CD4-positive, alpha-beta T cell (primary cell): Measurements from ENCODE around the gene KCNAB1. TPM values are rescaled to one million over a fixed set of nuclear protein-coding genes. Genes with fewer than 3 reads are reported as not detected.

ENCODE experiments used
- ATAC-seq: fragments of 200-7000 bp; cut with Tn5 transposase; one replicate; pipeline ENCODE4 v1.10.0; 2022; ENCODE audit warnings: mild to moderate bottlenecking; ENCODE audit not compliant: poor library complexity
- CTCF ChIA-PET: fragments of 350-600 bp; sonication (Branson Sonifier 250); formaldehyde crosslinking; loops from one replicate; lab custom pipeline; 2021; ENCODE audit warnings: antibody characterized with exemption, inconsistent platforms; lab: Charles Lee
- POLR2A ChIA-PET: fragments of 350-600 bp; sonication (Branson Sonifier 250); formaldehyde crosslinking; loops from one replicate; lab custom pipeline; 2021; ENCODE audit warnings: antibody characterized with exemption, inconsistent platforms; lab: Charles Lee
- DNase-seq, 14 experiments: peaks; one replicate each; pipeline ENCODE4 v3.0.0-alpha.2; 2013 to 2020; ENCODE audit warnings: mixed read lengths in 2 of 14
- H3K27ac ChIP-seq, 2 donors: one replicate each; pipeline versions ENCODE4 v1.5.1 to v1.7.0; 2013; ENCODE audit warnings: low read length in 2 of 2, low read depth in 1 of 2, mild to moderate bottlenecking in 1 of 2
- H3K27me3 ChIP-seq, 2 experiments: 1 replicate in 1 of 2; 2 replicates in 1 of 2; pipeline versions ENCODE4 v1.6.1 to v1.7.0; 2013; ENCODE audit warnings: low read length in 2 of 2, control low read depth in 1 of 2, mild to moderate bottlenecking in 1 of 2, moderate library complexity in 1 of 2; ENCODE audit not compliant: insufficient read depth in 2 of 2, control insufficient read depth in 1 of 2
- H3K36me3 ChIP-seq: one replicate; pipeline ENCODE4 v1.6.1; 2013; ENCODE audit warnings: low read length, control low read depth; ENCODE audit not compliant: insufficient read depth
- H3K4me1 ChIP-seq: one replicate; pipeline ENCODE4 v1.6.1; 2013; ENCODE audit warnings: low read length, control low read depth; ENCODE audit not compliant: insufficient read depth
- H3K4me3 ChIP-seq: one replicate; pipeline ENCODE4 v1.5.1; 2013; ENCODE audit warnings: mild to moderate bottlenecking, low read length, moderate library complexity
- H3K9me3 ChIP-seq, 2 experiments: 1 replicate in 1 of 2; 2 replicates in 1 of 2; pipeline versions ENCODE4 v1.6.1 to v1.7.0; 2013; ENCODE audit warnings: low read length in 2 of 2, mild to moderate bottlenecking in 2 of 2, control low read depth in 1 of 2, moderate library complexity in 1 of 2; ENCODE audit not compliant: control insufficient read depth in 1 of 2, insufficient read depth in 1 of 2
- H3K27ac Mint-ChIP-seq: one replicate; pipeline ENCODE4 v1.8.0; 2020; ENCODE audit warnings: mixed read lengths
- H3K27me3 Mint-ChIP-seq: one replicate; pipeline ENCODE4 v1.8.0; 2021; ENCODE audit warnings: mixed read lengths
- H3K36me3 Mint-ChIP-seq: one replicate; pipeline ENCODE4 v1.8.0; 2021; ENCODE audit warnings: low read depth, mixed read lengths
- H3K4me1 Mint-ChIP-seq: one replicate; pipeline ENCODE4 v1.8.0; 2021; ENCODE audit warnings: low read depth, mixed read lengths
- H3K4me3 Mint-ChIP-seq: one replicate; pipeline ENCODE4 v1.8.0; 2020; ENCODE audit warnings: mild to moderate bottlenecking, mixed read lengths
- H3K9me3 Mint-ChIP-seq: one replicate; pipeline ENCODE4 v1.8.0; 2020; ENCODE audit warnings: mixed read lengths
- CTCF ChIP-seq: fragments of 200-600 bp; IDR thresholded peaks from one replicate; pipeline ENCODE4 v1.8.0; 2022; ENCODE audit warnings: antibody characterized with exemption, mild to moderate bottlenecking
- intact Hi-C, 2 experiments: fragments of 100-400 bp; cut with DNase I in 1 of 2; cut with micrococcal nuclease in 1 of 2; formaldehyde crosslinking; loops; one replicate each; pipeline versions ENCODE4 v1.15.1 to v1.9.0; 2023 to 2025; cut with DNase I, micrococcal nuclease
- total RNA-seq, 174 experiments: library from RNA in 2 of 174; stranded (reverse) in 2 of 174; gene quantifications; one replicate each; pipeline ENCODE4 v1.2.3 and lab custom pipeline; 2021 to 2026

Gene KCNAB1
- total RNA-seq, 2 experiments from 2014 or later: 0.14 TPM; not detected in 1

GRCh38 chr3:156109989-156110388 lies 10.4 kb upstream of the KCNAB1 start:
- CTCF ChIA-PET: no interaction called here
- H3K4me3 Mint-ChIP-seq: no peak overlapping the region
- Histone ChIP-seq H3K4me3 (no peak overlapping the region), H3K27me3 (peaks cover 0 to 2% of the 10 kb centered on the region in 2 experiments), H3K4me1 (no peaks in the 10 kb centered on the region), H3K9me3 (no peaks in the 10 kb centered on the region), H3K36me3 (no peaks in the 10 kb centered on the region), H3K27ac (no peak overlapping the region)
- ATAC-seq: no peak
- POLR2A ChIA-PET: no interaction called here
- H3K36me3 Mint-ChIP-seq: no peaks in the 10 kb centered on the region
- H3K27ac Mint-ChIP-seq: no peak overlapping the region
- H3K9me3 Mint-ChIP-seq: no peaks in the 10 kb centered on the region
- H3K27me3 Mint-ChIP-seq: peaks cover 15% of the 10 kb centered on the region
- DNase-seq: no peak
- H3K4me1 Mint-ChIP-seq: no peaks in the 10 kb centered on the region
- no peak for TF ChIP-seq CTCF
- intact Hi-C loops: no loop called here

- H3K27me3 Mint-ChIP-seq: no peaks in the 10 kb centered on the region
- H3K4me3 ChIP-seq: no peak overlapping the region
- no peaks in the 10 kb centered on the region for H3K4me1 ChIP-seq
- H3K4me3 Mint-ChIP-seq: no peak overlapping the region
- no peak overlapping the region for H3K27ac Mint-ChIP-seq
- H3K27me3 ChIP-seq: no peaks in the 10 kb centered on the region
- no peaks in the 10 kb centered on the region for H3K4me1 Mint-ChIP-seq
- no peaks in the 10 kb centered on the region for H3K36me3 ChIP-seq
- H3K27ac ChIP-seq: no peak overlapping the region
- no peaks in the 10 kb centered on the region for H3K9me3 ChIP-seq
- TF ChIP-seq CTCF: no peak
- DNase-seq (no peak), ATAC-seq (no peak)
- ChIA-PET POLR2A (no interaction called here), CTCF (no interaction called here)
- H3K9me3 Mint-ChIP-seq: no peaks in the 10 kb centered on the region
- no peaks in the 10 kb centered on the region for H3K36me3 Mint-ChIP-seq
- intact Hi-C loops: no loop called here
Measured at GRCh38 chr3:156126467-156126866, 6.1 kb downstream of the KCNAB1 start.

- no peak for TF ChIP-seq CTCF
- Histone ChIP-seq H3K4me1 (no peaks in the 10 kb centered on the region), H3K36me3 (no peaks in the 10 kb centered on the region), H3K9me3 (no peaks in the 10 kb centered on the region), H3K4me3 (no peak overlapping the region), H3K27ac (no peak overlapping the region), H3K27me3 (no peaks in the 10 kb centered on the region)
- no peak for ATAC-seq
- Mint-ChIP-seq H3K9me3 (no peaks in the 10 kb centered on the region), H3K4me3 (no peak overlapping the region), H3K36me3 (no peaks in the 10 kb centered on the region), H3K27me3 (peaks cover 11% of the 10 kb centered on the region), H3K27ac (no peak overlapping the region), H3K4me1 (no peaks in the 10 kb centered on the region)
- intact Hi-C loops: no loop called here
- CTCF ChIA-PET: no interaction called here
- no peak for DNase-seq
- POLR2A ChIA-PET: no interaction called here
Measured at GRCh38 chr3:156131241-156131640, 10.9 kb downstream of the KCNAB1 start.
